NCI-H345 treated with DMSO at 0.1 percent for 48 hours (cell line): ENCODE results near the gene CBX5.
"Not testable (repeated sequence)": the region's sequence is repeated elsewhere in the genome, so short reads cannot be mapped to it uniquely, and the experiment has no call there.

ENCODE experiments used
- DNase-seq: peaks from one replicate; lab custom pipeline; 2025; ENCODE audit not compliant: unreplicated experiment; lab: John Stamatoyannopoulos, UW

The CBX5 gene

GRCh38 chr12:54227927-54228326 is 52.0 kb downstream of the CBX5 start:
- not testable (repeated sequence) for DNase-seq

GRCh38 chr12:54227376-54227775 is 52.5 kb downstream of the CBX5 start:
- DNase-seq, result peak; percentile 6

- DNase-seq, result no peak
Observed at GRCh38 chr12:54225666-54226065, 54.3 kb downstream of the CBX5 start.

GRCh38 chr12:54222609-54223008 is 57.3 kb downstream of the CBX5 start:
- no peak for DNase-seq

GRCh38 chr12:54221402-54221984 is 58.4 kb downstream of the CBX5 start:
- DNase-seq, result no peak

- DNase-seq, result no peak
Observed at GRCh38 chr12:54220567-54220966, 59.4 kb downstream of the CBX5 start.

- DNase-seq, result peak; percentile 11
Observed at GRCh38 chr12:54220092-54220557, 59.8 kb downstream of the CBX5 start.

- no peak for DNase-seq
Observed at GRCh38 chr12:54217774-54218241, 62.1 kb downstream of the CBX5 start.

GRCh38 chr12:54216797-54217661 is 62.9 kb downstream of the CBX5 start:
- DNase-seq, result peak; percentile 69

- peak; percentile 32 for DNase-seq
Observed at GRCh38 chr12:54215989-54216796, 63.7 kb downstream of the CBX5 start.

GRCh38 chr12:54214553-54215406 is 65.1 kb downstream of the CBX5 start:
- DNase-seq, result peak; percentile 91

- no peak for DNase-seq
Observed at GRCh38 chr12:54213079-54213478, 66.8 kb downstream of the CBX5 start.

GRCh38 chr12:54211920-54212319 is 68.0 kb downstream of the CBX5 start:
- DNase-seq, result no peak

GRCh38 chr12:54210400-54210790 is 69.5 kb downstream of the CBX5 start:
- DNase-seq, result no peak

- DNase-seq, result no peak
Observed at GRCh38 chr12:54208591-54208990, 71.3 kb downstream of the CBX5 start.

- DNase-seq, result peak; percentile 48
Observed at GRCh38 chr12:54207539-54208294, 72.2 kb downstream of the CBX5 start.

GRCh38 chr12:54206791-54207190 is 73.1 kb downstream of the CBX5 start:
- DNase-seq, result no peak

GRCh38 chr12:54204316-54204715 is 75.6 kb downstream of the CBX5 start:
- DNase-seq, result no peak

GRCh38 chr12:54201001-54201794 is 78.7 kb downstream of the CBX5 start:
- peak; percentile 54 for DNase-seq
